Activated CD4-positive, alpha-beta memory T cell treated with anti-CD3 and anti-CD28 coated beads for 36 hours (primary cell): Measurements from ENCODE around the gene OSBPL2. TPM values are rescaled to one million over a fixed set of nuclear protein-coding genes. Genes with fewer than 3 reads are reported as not detected.

Experiments
- CTCF ChIA-PET: fragments of 350-600 bp; sonication (Branson Sonifier 250); formaldehyde crosslinking; loops from one replicate; lab custom pipeline; 2021; ENCODE audit warnings: antibody characterized with exemption, inconsistent platforms; lab: Charles Lee
- POLR2A ChIA-PET: fragments of 350-600 bp; sonication (Branson Sonifier 250); formaldehyde crosslinking; loops from one replicate; lab custom pipeline; 2021; ENCODE audit warnings: antibody characterized with exemption; lab: Charles Lee
- DNase-seq: peaks from one replicate; pipeline ENCODE4 v3.0.0-alpha.2; 2020
- H3K27ac Mint-ChIP-seq: one replicate; pipeline ENCODE4 v1.8.0; 2021; ENCODE audit warnings: mixed read lengths
- H3K27me3 Mint-ChIP-seq: one replicate; pipeline ENCODE4 v1.8.0; 2021; ENCODE audit warnings: mixed read lengths
- H3K36me3 Mint-ChIP-seq: one replicate; pipeline ENCODE4 v1.8.0; 2021; ENCODE audit warnings: mixed read lengths
- H3K4me1 Mint-ChIP-seq: one replicate; pipeline ENCODE4 v1.8.0; 2021; ENCODE audit warnings: low read depth, mixed read lengths
- H3K4me3 Mint-ChIP-seq: one replicate; pipeline ENCODE4 v1.8.0; 2021; ENCODE audit warnings: mild to moderate bottlenecking, mixed read lengths
- H3K9me3 Mint-ChIP-seq: one replicate; pipeline ENCODE4 v1.8.0; 2021; ENCODE audit warnings: mixed read lengths
- intact Hi-C: fragments of 100-400 bp; cut with micrococcal nuclease; formaldehyde crosslinking; loops from one replicate; pipeline ENCODE4 v1.15.1; 2023
- total RNA-seq, 2 experiments: library from RNA; stranded (reverse); gene quantifications; one replicate each; pipeline ENCODE4 v1.2.3, GENCODE V29; 2021

OSBPL2 gene
- total RNA-seq, 2 experiments from 2014 or later: 25.4 to 29.3 TPM

GRCh38 chr20:62305149-62305764 lies 66.9 kb downstream of the OSBPL2 start:
- H3K36me3 Mint-ChIP-seq: peaks cover 23% of the 10 kb centered on the region
- H3K4me1 Mint-ChIP-seq: peaks cover 27% of the 10 kb centered on the region
- H3K27me3 Mint-ChIP-seq: no peaks in the 10 kb centered on the region
- peak overlapping the region; percentile 91 for H3K4me3 Mint-ChIP-seq
- no peaks in the 10 kb centered on the region for H3K9me3 Mint-ChIP-seq
- no peak for DNase-seq
- CTCF ChIA-PET: interaction anchor here (0.7 kb wide), 1 partner anchor 332 kb away, joined by 3 read pairs; no protein-coding TSS in a partner anchor
- H3K27ac Mint-ChIP-seq: no peak overlapping the region
- intact Hi-C loops: no loop called here
- POLR2A ChIA-PET: no interaction called here

- CTCF ChIA-PET: interaction anchor here (0.7 to 1.4 kb wide), 2 partner anchors 77 to 333 kb away, joined by 3 to 7 read pairs; no protein-coding TSS in a partner anchor
- no peak overlapping the region for H3K4me3 Mint-ChIP-seq
- H3K27ac Mint-ChIP-seq: no peak overlapping the region
- intact Hi-C loops: no loop called here
- POLR2A ChIA-PET: no interaction called here
- H3K9me3 Mint-ChIP-seq: no peaks in the 10 kb centered on the region
- no peak for DNase-seq
- H3K36me3 Mint-ChIP-seq: peaks cover 23% of the 10 kb centered on the region
- peaks cover 27% of the 10 kb centered on the region for H3K4me1 Mint-ChIP-seq
- H3K27me3 Mint-ChIP-seq: no peaks in the 10 kb centered on the region
Measured at GRCh38 chr20:62305765-62306413, 67.6 kb downstream of the OSBPL2 start.

GRCh38 chr20:62306414-62307187 lies 68.3 kb downstream of the OSBPL2 start:
- DNase-seq: no peak
- ChIA-PET POLR2A (no interaction called here), CTCF (interaction anchor here (1.4 kb wide), 1 partner anchor 76 kb away, joined by 7 read pairs; no protein-coding TSS in a partner anchor)
- Mint-ChIP-seq H3K36me3 (peaks cover 23% of the 10 kb centered on the region), H3K9me3 (no peaks in the 10 kb centered on the region), H3K4me3 (no peak overlapping the region), H3K27me3 (no peaks in the 10 kb centered on the region), H3K4me1 (peaks cover 22% of the 10 kb centered on the region), H3K27ac (no peak overlapping the region)
- intact Hi-C loops: no loop called here

GRCh38 chr20:62307226-62308101 lies 69.1 kb downstream of the OSBPL2 start:
- no peaks in the 10 kb centered on the region for H3K9me3 Mint-ChIP-seq
- no peak for DNase-seq
- intact Hi-C loops: no loop called here
- H3K27me3 Mint-ChIP-seq: no peaks in the 10 kb centered on the region
- peaks cover 20% of the 10 kb centered on the region for H3K4me1 Mint-ChIP-seq
- POLR2A ChIA-PET: no interaction called here
- H3K27ac Mint-ChIP-seq: no peak overlapping the region
- peaks cover 23% of the 10 kb centered on the region for H3K36me3 Mint-ChIP-seq
- no peak overlapping the region for H3K4me3 Mint-ChIP-seq
- CTCF ChIA-PET: interaction anchor here (1.4 kb wide), 1 partner anchor 75 kb away, joined by 7 read pairs; no protein-coding TSS in a partner anchor

DNA sequence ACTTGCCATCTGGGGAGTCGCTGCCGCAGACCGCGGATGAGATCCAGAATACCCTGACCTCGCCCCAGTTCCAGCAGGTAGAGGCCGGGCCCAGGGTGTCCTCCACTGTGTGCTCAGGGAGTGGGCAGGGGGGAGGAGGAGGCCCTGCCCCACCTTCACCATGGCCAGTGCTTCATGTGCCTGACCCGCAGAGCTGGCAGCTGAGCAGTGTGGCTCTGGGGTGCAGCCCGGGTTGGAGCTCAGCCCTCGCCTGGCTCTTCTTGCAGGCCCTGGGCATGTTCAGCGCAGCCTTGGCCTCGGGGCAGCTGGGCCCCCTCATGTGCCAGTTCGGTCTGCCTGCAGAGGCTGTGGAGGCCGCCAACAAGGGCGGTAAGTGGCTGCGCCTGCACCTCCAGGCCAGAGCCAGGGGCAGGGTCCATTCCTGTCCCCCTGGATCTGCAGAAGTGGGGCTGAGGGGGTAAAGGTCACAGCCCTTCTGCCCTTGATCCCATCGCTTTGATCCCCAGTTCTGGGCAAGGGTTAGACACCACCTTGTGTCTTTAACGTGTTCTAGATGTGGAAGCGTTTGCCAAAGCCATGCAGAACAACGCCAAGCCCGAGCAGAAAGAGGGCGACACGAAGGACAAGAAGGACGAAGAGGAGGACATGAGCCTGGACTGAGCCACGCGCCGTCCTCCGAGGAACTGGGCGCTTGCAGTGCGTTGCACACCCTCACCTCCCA lies 69.9 kb downstream of the OSBPL2 start:
- POLR2A ChIA-PET: no interaction called here
- no peaks in the 10 kb centered on the region for H3K9me3 Mint-ChIP-seq
- H3K4me1 Mint-ChIP-seq: peaks cover 20% of the 10 kb centered on the region
- H3K36me3 Mint-ChIP-seq: peaks cover 23% of the 10 kb centered on the region
- H3K4me3 Mint-ChIP-seq: no peak overlapping the region
- intact Hi-C loops: no loop called here
- H3K27me3 Mint-ChIP-seq: no peaks in the 10 kb centered on the region
- CTCF ChIA-PET: no interaction called here
- no peak for DNase-seq
- H3K27ac Mint-ChIP-seq: no peak overlapping the region

- ChIA-PET CTCF (no interaction called here), POLR2A (no interaction called here)
- Mint-ChIP-seq H3K4me3 (no peak overlapping the region), H3K9me3 (no peaks in the 10 kb centered on the region), H3K36me3 (peaks cover 13% of the 10 kb centered on the region), H3K27me3 (no peaks in the 10 kb centered on the region), H3K4me1 (peaks cover 15% of the 10 kb centered on the region), H3K27ac (no peak overlapping the region)
- DNase-seq: no peak
- intact Hi-C loops: no loop called here
Measured at GRCh38 chr20:62309198-62309944, 71.0 kb downstream of the OSBPL2 start.

- Mint-ChIP-seq H3K27ac (no peak overlapping the region), H3K4me3 (no peak overlapping the region), H3K36me3 (peaks cover 9% of the 10 kb centered on the region), H3K4me1 (peaks cover 9% of the 10 kb centered on the region), H3K27me3 (no peaks in the 10 kb centered on the region), H3K9me3 (no peaks in the 10 kb centered on the region)
- DNase-seq: no peak
- ChIA-PET CTCF (no interaction called here), POLR2A (no interaction called here)
- intact Hi-C loops: no loop called here
Measured at GRCh38 chr20:62309947-62310756, 71.8 kb downstream of the OSBPL2 start.

GRCh38 chr20:62310757-62311121 lies 72.4 kb downstream of the OSBPL2 start:
- intact Hi-C loops: no loop called here
- no peak for DNase-seq
- H3K27me3 Mint-ChIP-seq: no peaks in the 10 kb centered on the region
- ChIA-PET CTCF (no interaction called here), POLR2A (no interaction called here)
- H3K27ac Mint-ChIP-seq: no peak overlapping the region
- peaks cover 3% of the 10 kb centered on the region for H3K4me1 Mint-ChIP-seq
- peaks cover 4% of the 10 kb centered on the region for H3K36me3 Mint-ChIP-seq
- H3K9me3 Mint-ChIP-seq: no peaks in the 10 kb centered on the region
- H3K4me3 Mint-ChIP-seq: no peak overlapping the region

DNA sequence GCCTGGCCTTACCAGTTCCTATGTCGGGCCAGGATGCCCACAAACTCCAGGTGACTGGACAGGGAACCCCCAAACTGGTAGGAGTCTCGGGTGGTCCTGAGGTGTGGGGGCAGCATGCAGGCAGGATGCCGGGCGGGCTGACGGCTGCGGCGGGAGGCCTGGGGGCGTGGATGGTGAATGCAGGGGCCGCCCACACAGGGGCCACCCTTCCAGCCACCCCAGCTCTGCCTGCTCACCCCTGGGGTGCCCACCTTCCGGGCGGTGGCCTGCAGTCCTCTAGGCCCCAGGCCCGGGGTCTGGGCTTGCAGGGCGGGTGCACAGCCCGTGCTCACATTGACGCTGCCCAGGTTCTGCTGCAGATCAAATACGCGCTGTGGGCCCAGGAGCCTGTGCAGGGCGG lies 72.8 kb downstream of the OSBPL2 start:
- no peaks in the 10 kb centered on the region for H3K4me1 Mint-ChIP-seq
- CTCF ChIA-PET: no interaction called here
- H3K9me3 Mint-ChIP-seq: no peaks in the 10 kb centered on the region
- POLR2A ChIA-PET: no interaction called here
- peaks cover 3% of the 10 kb centered on the region for H3K36me3 Mint-ChIP-seq
- H3K27ac Mint-ChIP-seq: no peak overlapping the region
- no peak overlapping the region for H3K4me3 Mint-ChIP-seq
- intact Hi-C loops: no loop called here
- H3K27me3 Mint-ChIP-seq: no peaks in the 10 kb centered on the region
- no peak for DNase-seq

DNA sequence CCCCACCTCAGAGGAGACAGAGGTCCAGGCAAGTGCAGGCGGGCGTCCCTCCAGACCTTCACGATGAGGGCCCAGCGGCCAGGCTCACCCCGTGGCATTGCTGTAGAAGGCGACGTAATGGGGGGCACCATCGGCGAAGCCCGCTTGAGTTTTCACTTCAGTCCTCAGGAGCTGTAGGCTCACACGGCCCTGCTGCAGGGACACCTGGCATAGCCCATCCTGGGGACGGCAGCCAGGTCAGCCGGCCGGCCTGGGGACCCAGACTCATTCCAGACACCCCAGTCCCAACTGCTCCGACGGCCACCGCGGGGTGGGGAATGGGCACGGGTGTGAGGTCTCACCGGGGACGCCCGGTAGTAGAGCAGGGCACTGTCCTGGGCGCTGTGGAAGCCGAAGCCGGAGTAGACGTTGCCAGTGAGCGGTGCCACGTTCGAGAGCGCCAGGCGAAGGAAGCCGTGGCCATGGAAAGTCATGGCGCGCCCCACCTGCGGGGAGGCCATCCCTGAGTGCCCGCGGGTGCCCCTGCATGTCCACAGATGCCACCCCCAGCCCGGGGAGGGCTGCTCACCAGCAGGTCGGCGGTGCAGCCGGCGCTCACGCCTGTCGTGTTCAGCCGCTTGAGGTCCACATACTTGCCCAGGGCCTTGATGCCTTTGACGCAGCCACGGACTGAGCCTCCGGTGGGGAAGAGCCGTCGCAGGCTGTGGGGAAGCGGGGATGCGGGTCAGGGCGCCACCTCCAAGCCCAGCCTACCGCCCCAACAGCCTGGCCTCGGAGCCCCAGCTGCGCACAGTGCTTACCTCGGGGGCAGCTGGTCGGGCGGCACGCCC lies 73.7 kb downstream of the OSBPL2 start:
- Mint-ChIP-seq H3K27me3 (no peaks in the 10 kb centered on the region), H3K27ac (no peak overlapping the region), H3K9me3 (no peaks in the 10 kb centered on the region), H3K4me1 (no peaks in the 10 kb centered on the region), H3K36me3 (peaks cover 3% of the 10 kb centered on the region), H3K4me3 (no peak overlapping the region)
- DNase-seq: no peak
- intact Hi-C loops: no loop called here
- ChIA-PET CTCF (no interaction called here), POLR2A (no interaction called here)
